K562 (cell line): ENCODE data around the gene TCFL5. TPM values are rescaled to one million over a fixed set of nuclear protein-coding genes. Genes with fewer than 3 reads are reported as not detected.

Source experiments
- ATAC-seq: fragments of 200-7000 bp; cut with Tn5 transposase; 3 replicates; pipeline ENCODE4 v1.9.1; 2020; ENCODE audit warnings: moderate library complexity
- BruUV-seq: library from RNA; stranded (reverse); fragments of 400-500 nt; replicated peaks from 2 replicates; lab custom pipeline; 2021; lab: Mats Ljungman, UMichigan
- CTCF ChIA-PET: fragments of 300-600 bp; formaldehyde crosslinking; extraction: SDS; loops from one replicate; lab custom pipeline; 2021; ENCODE audit warnings: low intra/inter-chr PET ratio; lab: Yijun Ruan, JAX
- POLR2A ChIA-PET: fragments of 300-600, 350-650 bp; sonication (Branson Sonifier 250); formaldehyde crosslinking; extraction: SDS; loops from one replicate; lab custom pipeline; 2021; ENCODE audit warnings: antibody characterized with exemption, inconsistent platforms; lab: Yijun Ruan, JAX
- DNase-seq, 4 experiments: peaks; one replicate each; pipeline versions ENCODE4 v3.0.0 to v3.0.0-alpha.2; 2011 to 2018; ENCODE audit warnings: low spot score in 3 of 4, mixed read lengths in 3 of 4; ENCODE audit errors: extremely low read depth in 1 of 4
- FAIRE-seq: peaks from 2 replicates; lab custom pipeline; 2011; peaks lifted over from hg19 to GRCh38; lab: Jason Lieb, UNC
- H2AFZ ChIP-seq: 2 replicates; pipeline ENCODE4 v1.6.0; 2011; ENCODE audit warnings: low read depth, low read length, control low read depth, inconsistent platforms
- H3K27ac ChIP-seq: fragments of 200-600 bp; 3 replicates; pipeline ENCODE4 v1.8.0; 2011; ENCODE audit warnings: low read depth, mild to moderate bottlenecking, control low read depth, inconsistent platforms, low read length, moderate library complexity, mixed read lengths; ENCODE audit errors: extremely low read depth
- H3K27me3 ChIP-seq, 2 experiments: fragments of 300-600 bp in 1 of 2; 2 replicates in 1 of 2; 3 replicates in 1 of 2; pipeline versions ENCODE4 v1.6.0 to v1.8.0; 2011; ENCODE audit warnings: inconsistent platforms in 2 of 2, low read length in 2 of 2, mild to moderate bottlenecking in 1 of 2, mixed read lengths in 1 of 2, moderate library complexity in 1 of 2; ENCODE audit not compliant: control insufficient read depth in 2 of 2, insufficient read depth in 2 of 2
- H3K36me3 ChIP-seq: fragments of 300-600 bp; 3 replicates; pipeline ENCODE4 v1.8.0; 2011; ENCODE audit warnings: mild to moderate bottlenecking, low read length, inconsistent platforms; ENCODE audit not compliant: control insufficient read depth, insufficient read depth
- H3K4me1 ChIP-seq, 2 experiments: fragments of 200-600 bp in 1 of 2; replicated peaks in 1 of 2; 2 replicates in 1 of 2; 3 replicates in 1 of 2; pipeline versions ENCODE4 v1.5.1 to v1.8.0; 2011; ENCODE audit warnings: inconsistent platforms in 2 of 2, low read length in 2 of 2, mild to moderate bottlenecking in 1 of 2, mixed read lengths in 1 of 2, moderate library complexity in 1 of 2; ENCODE audit not compliant: control insufficient read depth in 2 of 2, insufficient read depth in 2 of 2
- H3K4me2 ChIP-seq: 2 replicates; pipeline ENCODE4 v1.6.1; 2011; ENCODE audit warnings: low read length, control low read depth, inconsistent platforms, mixed read lengths; ENCODE audit not compliant: insufficient read depth
- H3K4me3 ChIP-seq: fragments of 200-600 bp; sonication (generic), shearing (Covaris generic); 2 replicates; pipeline ENCODE4 v1.5.1; 2016; ENCODE audit warnings: control low read depth, inconsistent platforms
- H3K79me2 ChIP-seq: fragments of 200-600 bp; 3 replicates; pipeline ENCODE4 v1.8.0; 2011; ENCODE audit warnings: low read length, inconsistent platforms; ENCODE audit not compliant: control insufficient read depth, insufficient read depth
- H3K9ac ChIP-seq, 2 experiments: 2 replicates each; pipeline versions ENCODE4 v1.6.0 to v1.6.1; 2011; ENCODE audit warnings: low read depth in 2 of 2, low read length in 2 of 2, control low read depth in 1 of 2, inconsistent platforms in 1 of 2, mild to moderate bottlenecking in 1 of 2, mixed read lengths in 1 of 2; ENCODE audit not compliant: insufficient read depth in 1 of 2
- H3K9me1 ChIP-seq: one replicate; pipeline ENCODE4 v1.6.0; 2011; ENCODE audit warnings: inconsistent platforms, mild to moderate bottlenecking, low read length, moderate library complexity; ENCODE audit not compliant: control insufficient read depth, insufficient read depth
- H3K9me3 ChIP-seq: replicated peaks from 2 replicates; pipeline ENCODE4 v1.5.1; 2011; ENCODE audit warnings: low read depth, low read length, inconsistent platforms; ENCODE audit not compliant: control insufficient read depth, insufficient read depth
- H4K20me1 ChIP-seq: replicated peaks from 2 replicates; pipeline ENCODE4 v1.6.1; 2011; ENCODE audit warnings: low read length, inconsistent platforms, mixed read lengths; ENCODE audit not compliant: control insufficient read depth, insufficient read depth
- CREM ChIP-seq: IDR thresholded peaks from 2 replicates; pipeline ENCODE4 v1.6.1; 2014; ENCODE audit warnings: antibody characterized with exemption, low read depth
- GATAD2A ChIP-seq: fragments of 450-650 bp; IDR thresholded peaks from 2 replicates; pipeline ENCODE4 v1.6.1; 2017
- JUN ChIP-seq, 2 experiments: sonication (generic) in 1 of 2; formaldehyde crosslinking in 1 of 2; IDR thresholded peaks; 2 replicates each; pipeline versions ENCODE4 v1.6.1 to v1.8.0; 2012 to 2022; ENCODE audit warnings: borderline replicate concordance in 2 of 2, mild to moderate bottlenecking in 2 of 2, improper control_type of control experiment in 1 of 2, low read depth in 1 of 2, low read length in 1 of 2, missing genetic modification reagents in 1 of 2
- MYNN ChIP-seq, 2 experiments: sonication (generic); formaldehyde crosslinking in 1 of 2; IDR thresholded peaks; 2 replicates each; pipeline versions ENCODE4 v1.5.0 to v1.6.1; 2016 to 2020; ENCODE audit warnings: antibody characterized with exemption in 1 of 2, missing genetic modification reagents in 1 of 2
- NONO ChIP-seq, 2 experiments: fragments of 200-400 bp in 1 of 2; fragments of 450-650 bp in 1 of 2; formaldehyde crosslinking in 1 of 2; IDR thresholded peaks; 2 replicates each; pipeline ENCODE4 v1.6.1; 2017; ENCODE audit warnings: low read depth in 2 of 2, mild to moderate bottlenecking in 2 of 2, moderate library complexity in 2 of 2, low read length in 1 of 2
- NR2C2 ChIP-seq, 2 experiments: fragments of 200-800 bp in 1 of 2; sonication (Bioruptor generic) in 1 of 2; sonication (generic) in 1 of 2; formaldehyde crosslinking in 1 of 2; IDR thresholded peaks; 2 replicates each; pipeline versions ENCODE4 v1.6.1 to v1.8.0; 2016 to 2022; ENCODE audit warnings: mild to moderate bottlenecking in 1 of 2, missing compliant biosample characterization in 1 of 2, missing genetic modification characterization in 1 of 2, missing genetic modification reagents in 1 of 2
- POLR2G ChIP-seq: fragments of 200-400 bp; formaldehyde crosslinking; IDR thresholded peaks from 2 replicates; pipeline ENCODE4 v1.6.1; 2017; ENCODE audit warnings: low read depth, mild to moderate bottlenecking, antibody characterized with exemption, low read length, moderate library complexity
- RCOR1 ChIP-seq, 2 experiments: IDR thresholded peaks; 2 replicates each; pipeline ENCODE4 v1.6.1; 2012; ENCODE audit warnings: low read depth in 2 of 2, low read length in 2 of 2, borderline replicate concordance in 1 of 2, improper control_type of control experiment in 1 of 2
- SMC3 ChIP-seq: conservative IDR thresholded peaks from 2 replicates; pipeline ENCODE4 v1.6.1; 2011; ENCODE audit warnings: low read depth, low read length, improper control_type of control experiment; ENCODE audit not compliant: insufficient read depth
- ZNF449 ChIP-seq: fragments of 250-450 bp; sonication (Bioruptor Pico); IDR thresholded peaks from 2 replicates; pipeline ENCODE4 v1.8.0; 2022; ENCODE audit warnings: moderate library complexity, mild to moderate bottlenecking, inconsistent platforms
- ZNF644 ChIP-seq: fragments of 200-800 bp; sonication (Bioruptor generic); IDR thresholded peaks from 2 replicates; pipeline ENCODE4 v1.6.1; 2016; ENCODE audit warnings: low read depth, missing genetic modification characterization, missing compliant biosample characterization
- WGBS: fragments of 100-300 bp; shearing (Covaris generic); methylation state at CpG from one replicate; pipeline ENCODE4 v1.1.6; 2016; ENCODE audit warnings: low coverage, mixed read lengths; ENCODE audit not compliant: insufficient coverage; ENCODE audit errors: missing lambda C conversion rate; 5-methylcytosine and 5-hydroxymethylcytosine counted together
- in situ Hi-C: fragments of 300-500 bp; cut with MboI; formaldehyde crosslinking; loops from 4 replicates; pipeline ENCODE4 v1.15.0; 2018; ENCODE audit warnings: inconsistent platforms, mixed read lengths
- intact Hi-C: fragments of 100-400 bp; cut with micrococcal nuclease; formaldehyde crosslinking; loops from 2 replicates; pipeline ENCODE4 v1.14.2; 2022
- polyA plus RNA-seq, 8 experiments: library from polyadenylated mRNA; depleted of rRNA in 4 of 8; stranded (reverse) in 5 of 8; unstranded in 3 of 8; fragments of >200 nt; fragmentation: Nextera tagmentation in 2 of 8; fragmentation: Illumina TruSeq in 1 of 8; extraction: Ambion mirVana in 2 of 8; extraction: Trizol in 1 of 8; gene quantifications; 2 replicates each; pipeline versions ENCODE4 v1.2.1 to v1.2.3, GENCODE V29; 2011 to 2014; ENCODE audit warnings: inconsistent platforms in 1 of 8, missing spikeins in 1 of 8
- total RNA-seq, 7 experiments: library from RNA; depleted of rRNA in 6 of 7; stranded (reverse); fragments of >200 nt in 6 of 7; fragmentation: Illumina TruSeq in 2 of 7; extraction: Trizol in 2 of 7; gene quantifications; 2 replicates each; pipeline versions ENCODE4 v1.2.1 to v1.2.3, GENCODE V29; 2011 to 2021; ENCODE audit warnings: low replicate concordance in 1 of 7
- TF ChIP-seq, protein P1 (sequence below): fragments of 250-450 bp; sonication (Bioruptor Pico); IDR thresholded peaks from 2 replicates; pipeline ENCODE4 v1.4.0; 2020; ENCODE audit warnings: mild to moderate bottlenecking, moderate library complexity, borderline replicate concordance

Gene TCFL5
- total and polyA plus RNA-seq, 9 of the 15 experiments (the other 6 are each of a cell fraction or from before 2014, with no cell fraction given), result 1.00 to 12.6 (median 9.1) TPM

DNA sequence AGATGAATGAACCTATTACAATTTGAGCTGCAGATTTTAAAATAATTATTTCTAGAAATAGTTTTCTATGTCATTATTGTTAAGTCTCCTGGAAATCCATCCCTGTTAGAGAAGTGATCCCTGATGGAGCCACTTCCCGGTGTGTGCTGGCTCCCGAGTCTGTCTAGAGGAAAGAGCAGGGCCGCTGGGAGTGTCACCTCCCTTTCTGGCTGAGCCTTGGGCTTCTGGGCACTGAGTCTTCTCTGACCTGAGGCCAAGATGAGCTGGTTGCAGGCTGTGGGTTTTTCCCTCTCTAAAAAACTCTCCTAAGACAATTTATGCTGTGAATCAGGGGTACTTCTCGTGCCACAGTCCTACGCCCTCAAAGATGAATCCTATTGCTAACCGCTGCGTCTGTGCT lies 28.8 kb upstream of the TCFL5 start:
- no peaks in the 10 kb centered on the region for H3K9me3 ChIP-seq
- H3K36me3 ChIP-seq, result peaks cover 97% of the 10 kb centered on the region
- H2AFZ ChIP-seq, result no peak overlapping the region
- CTCF ChIA-PET, result no interaction called here
- POLR2A ChIA-PET, result interaction anchor here (0.6 to 1.6 kb wide), 2 partner anchors 45 kb away, joined by 4 to 5 read pairs; no protein-coding TSS in a partner anchor
- TF ChIP-seq RCOR1 (IDR thresholded peaks at IDR 0.05; ENCODE audit: borderline replicate concordance in 1 of 2, low read depth in 2 of 2, low read length in 2 of 2) (no peak), SMC3 (no peak), JUN (IDR thresholded peaks at IDR 0.05; ENCODE audit: borderline replicate concordance, low read depth, low read length) (no peak), JUN (CRISPR knock-in tag; IDR thresholded peaks at IDR 0.05; ENCODE audit: borderline replicate concordance) (no peak), ZNF449 (CRISPR knock-in tag) (no peak), CREM (no peak), POLR2G (no peak), NONO (IDR thresholded peaks at IDR 0.05; ENCODE audit: low read depth in 2 of 2, low read length in 1 of 2) (no peak), MYNN (IDR thresholded peaks at IDR 0.05) (no peak), MYNN (CRISPR knock-in tag; IDR thresholded peaks at IDR 0.05) (no peak), ZNF644 (tag) (no peak), NR2C2 (CRISPR knock-in tag; IDR thresholded peaks at IDR 0.05) (no peak), NR2C2 (tag; IDR thresholded peaks at IDR 0.05) (no peak), GATAD2A (no peak)
- TF ChIP-seq, protein P1, sequence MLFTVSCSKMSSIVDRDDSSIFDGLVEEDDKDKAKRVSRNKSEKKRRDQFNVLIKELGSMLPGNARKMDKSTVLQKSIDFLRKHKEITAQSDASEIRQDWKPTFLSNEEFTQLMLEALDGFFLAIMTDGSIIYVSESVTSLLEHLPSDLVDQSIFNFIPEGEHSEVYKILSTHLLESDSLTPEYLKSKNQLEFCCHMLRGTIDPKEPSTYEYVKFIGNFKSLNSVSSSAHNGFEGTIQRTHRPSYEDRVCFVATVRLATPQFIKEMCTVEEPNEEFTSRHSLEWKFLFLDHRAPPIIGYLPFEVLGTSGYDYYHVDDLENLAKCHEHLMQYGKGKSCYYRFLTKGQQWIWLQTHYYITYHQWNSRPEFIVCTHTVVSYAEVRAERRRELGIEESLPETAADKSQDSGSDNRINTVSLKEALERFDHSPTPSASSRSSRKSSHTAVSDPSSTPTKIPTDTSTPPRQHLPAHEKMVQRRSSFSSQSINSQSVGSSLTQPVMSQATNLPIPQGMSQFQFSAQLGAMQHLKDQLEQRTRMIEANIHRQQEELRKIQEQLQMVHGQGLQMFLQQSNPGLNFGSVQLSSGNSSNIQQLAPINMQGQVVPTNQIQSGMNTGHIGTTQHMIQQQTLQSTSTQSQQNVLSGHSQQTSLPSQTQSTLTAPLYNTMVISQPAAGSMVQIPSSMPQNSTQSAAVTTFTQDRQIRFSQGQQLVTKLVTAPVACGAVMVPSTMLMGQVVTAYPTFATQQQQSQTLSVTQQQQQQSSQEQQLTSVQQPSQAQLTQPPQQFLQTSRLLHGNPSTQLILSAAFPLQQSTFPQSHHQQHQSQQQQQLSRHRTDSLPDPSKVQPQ, result no peak
- TF ChIP-seq, all 486 proteins: peak for 0
- Histone ChIP-seq H3K79me2 (no peaks in the 10 kb centered on the region), H3K4me1 (peaks cover 0 to 14% of the 10 kb centered on the region in 2 experiments; a peak in 2 of 5 replicates), H3K9me1 (no peaks in the 10 kb centered on the region), H3K9ac (no peak overlapping the region), H3K4me3 (no peak overlapping the region), H3K4me2 (no peak overlapping the region), H3K27ac (no peak overlapping the region), H3K27me3 (no peaks in the 10 kb centered on the region), H4K20me1 (no peaks in the 10 kb centered on the region)
- 70% methylated on average over 4 of the region's 7 CpGs for WGBS
- ATAC-seq, result no peak
- FAIRE-seq, result no peak
- in situ Hi-C loops (no loop called here), intact Hi-C loops (no loop called here)
- no peak for DNase-seq
- no TSS peak for BruUV-seq
